H1 (cell line): Measurements from ENCODE around the gene CPEB3. TPM values are rescaled to one million over a fixed set of nuclear protein-coding genes. Genes with fewer than 3 reads are reported as not detected.

Source experiments
- BRCA1 ChIP-seq: IDR thresholded peaks from 2 replicates; pipeline ENCODE4 v1.6.1; 2012; ENCODE audit warnings: low read depth, low read length, improper control_type of control experiment
- EZH2 ChIP-seq: fragments of 200-600 bp; sonication (generic); IDR thresholded peaks from 2 replicates; pipeline ENCODE4 v1.7.1; 2012; ENCODE audit warnings: low read depth, mild to moderate bottlenecking, moderate library complexity, low read length, inconsistent platforms; ENCODE audit not compliant: severe bottlenecking
- SIRT6 ChIP-seq: IDR thresholded peaks from one replicate; pipeline ENCODE4 v1.7.1; 2012; ENCODE audit warnings: low read length, inconsistent platforms
- ZNF274 ChIP-seq: IDR thresholded peaks from 2 replicates; pipeline ENCODE4 v1.7.0; 2012; ENCODE audit warnings: low read length, borderline replicate concordance; ENCODE audit errors: extremely low read depth
- polyA plus RNA-seq, 7 experiments: library from polyadenylated mRNA; depleted of rRNA in 3 of 7; stranded (reverse) in 5 of 7; unstranded in 2 of 7; fragments of >200 nt in 5 of 7; fragments of 200-250 nt in 2 of 7; gene quantifications; 1 replicate in 5 of 7; 2 replicates in 1 of 7; 4 replicates in 1 of 7; pipeline versions ENCODE4 v1.2.1 to v1.2.3, GENCODE V29; 2011 to 2013; ENCODE audit warnings: missing spikeins in 2 of 7, mixed read lengths in 2 of 7
- total RNA-seq: library from RNA; stranded (reverse); fragmentation: NEBNext Ultra II Directional; extraction: Animal tissue kit (Norgen Biotek cat#: 25700); gene quantifications from 2 replicates; pipeline ENCODE4 v1.2.1, GENCODE V29; 2021
- TF ChIP-seq, protein P1 (sequence below): fragments of 300-600 bp; sonication (generic); IDR thresholded peaks from 2 replicates; pipeline ENCODE4 v1.7.1; 2012; ENCODE audit warnings: low read length, moderate library complexity, mild to moderate bottlenecking, inconsistent platforms; ENCODE audit not compliant: insufficient replicate concordance

The CPEB3 gene
- total and polyA plus RNA-seq, 2 of the 8 experiments (the other 6 are each of a cell fraction or from before 2014, with no cell fraction given) = 0.39 to 1.7 TPM

DNA sequence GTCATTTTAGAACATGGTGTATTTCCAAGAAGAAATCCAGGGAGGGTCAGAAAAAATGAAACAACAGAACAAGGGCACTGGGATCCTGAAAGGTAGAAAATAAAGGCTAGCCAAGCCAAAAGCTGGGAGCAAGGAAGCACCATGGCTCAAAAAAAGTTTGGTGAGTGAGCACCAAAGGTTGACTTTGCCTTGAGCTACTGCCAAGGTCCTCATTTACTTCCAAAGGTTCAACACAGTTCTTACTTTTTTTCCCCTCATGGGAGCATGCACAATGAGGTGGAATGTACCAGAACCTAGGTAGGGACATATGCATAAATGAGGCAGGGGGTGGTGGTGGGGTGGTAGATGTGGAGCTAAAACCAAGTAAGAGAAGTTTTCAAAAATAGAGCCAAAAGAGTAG is 182.8 kb downstream of the CPEB3 start (continued):
- TF ChIP-seq, protein P1, sequence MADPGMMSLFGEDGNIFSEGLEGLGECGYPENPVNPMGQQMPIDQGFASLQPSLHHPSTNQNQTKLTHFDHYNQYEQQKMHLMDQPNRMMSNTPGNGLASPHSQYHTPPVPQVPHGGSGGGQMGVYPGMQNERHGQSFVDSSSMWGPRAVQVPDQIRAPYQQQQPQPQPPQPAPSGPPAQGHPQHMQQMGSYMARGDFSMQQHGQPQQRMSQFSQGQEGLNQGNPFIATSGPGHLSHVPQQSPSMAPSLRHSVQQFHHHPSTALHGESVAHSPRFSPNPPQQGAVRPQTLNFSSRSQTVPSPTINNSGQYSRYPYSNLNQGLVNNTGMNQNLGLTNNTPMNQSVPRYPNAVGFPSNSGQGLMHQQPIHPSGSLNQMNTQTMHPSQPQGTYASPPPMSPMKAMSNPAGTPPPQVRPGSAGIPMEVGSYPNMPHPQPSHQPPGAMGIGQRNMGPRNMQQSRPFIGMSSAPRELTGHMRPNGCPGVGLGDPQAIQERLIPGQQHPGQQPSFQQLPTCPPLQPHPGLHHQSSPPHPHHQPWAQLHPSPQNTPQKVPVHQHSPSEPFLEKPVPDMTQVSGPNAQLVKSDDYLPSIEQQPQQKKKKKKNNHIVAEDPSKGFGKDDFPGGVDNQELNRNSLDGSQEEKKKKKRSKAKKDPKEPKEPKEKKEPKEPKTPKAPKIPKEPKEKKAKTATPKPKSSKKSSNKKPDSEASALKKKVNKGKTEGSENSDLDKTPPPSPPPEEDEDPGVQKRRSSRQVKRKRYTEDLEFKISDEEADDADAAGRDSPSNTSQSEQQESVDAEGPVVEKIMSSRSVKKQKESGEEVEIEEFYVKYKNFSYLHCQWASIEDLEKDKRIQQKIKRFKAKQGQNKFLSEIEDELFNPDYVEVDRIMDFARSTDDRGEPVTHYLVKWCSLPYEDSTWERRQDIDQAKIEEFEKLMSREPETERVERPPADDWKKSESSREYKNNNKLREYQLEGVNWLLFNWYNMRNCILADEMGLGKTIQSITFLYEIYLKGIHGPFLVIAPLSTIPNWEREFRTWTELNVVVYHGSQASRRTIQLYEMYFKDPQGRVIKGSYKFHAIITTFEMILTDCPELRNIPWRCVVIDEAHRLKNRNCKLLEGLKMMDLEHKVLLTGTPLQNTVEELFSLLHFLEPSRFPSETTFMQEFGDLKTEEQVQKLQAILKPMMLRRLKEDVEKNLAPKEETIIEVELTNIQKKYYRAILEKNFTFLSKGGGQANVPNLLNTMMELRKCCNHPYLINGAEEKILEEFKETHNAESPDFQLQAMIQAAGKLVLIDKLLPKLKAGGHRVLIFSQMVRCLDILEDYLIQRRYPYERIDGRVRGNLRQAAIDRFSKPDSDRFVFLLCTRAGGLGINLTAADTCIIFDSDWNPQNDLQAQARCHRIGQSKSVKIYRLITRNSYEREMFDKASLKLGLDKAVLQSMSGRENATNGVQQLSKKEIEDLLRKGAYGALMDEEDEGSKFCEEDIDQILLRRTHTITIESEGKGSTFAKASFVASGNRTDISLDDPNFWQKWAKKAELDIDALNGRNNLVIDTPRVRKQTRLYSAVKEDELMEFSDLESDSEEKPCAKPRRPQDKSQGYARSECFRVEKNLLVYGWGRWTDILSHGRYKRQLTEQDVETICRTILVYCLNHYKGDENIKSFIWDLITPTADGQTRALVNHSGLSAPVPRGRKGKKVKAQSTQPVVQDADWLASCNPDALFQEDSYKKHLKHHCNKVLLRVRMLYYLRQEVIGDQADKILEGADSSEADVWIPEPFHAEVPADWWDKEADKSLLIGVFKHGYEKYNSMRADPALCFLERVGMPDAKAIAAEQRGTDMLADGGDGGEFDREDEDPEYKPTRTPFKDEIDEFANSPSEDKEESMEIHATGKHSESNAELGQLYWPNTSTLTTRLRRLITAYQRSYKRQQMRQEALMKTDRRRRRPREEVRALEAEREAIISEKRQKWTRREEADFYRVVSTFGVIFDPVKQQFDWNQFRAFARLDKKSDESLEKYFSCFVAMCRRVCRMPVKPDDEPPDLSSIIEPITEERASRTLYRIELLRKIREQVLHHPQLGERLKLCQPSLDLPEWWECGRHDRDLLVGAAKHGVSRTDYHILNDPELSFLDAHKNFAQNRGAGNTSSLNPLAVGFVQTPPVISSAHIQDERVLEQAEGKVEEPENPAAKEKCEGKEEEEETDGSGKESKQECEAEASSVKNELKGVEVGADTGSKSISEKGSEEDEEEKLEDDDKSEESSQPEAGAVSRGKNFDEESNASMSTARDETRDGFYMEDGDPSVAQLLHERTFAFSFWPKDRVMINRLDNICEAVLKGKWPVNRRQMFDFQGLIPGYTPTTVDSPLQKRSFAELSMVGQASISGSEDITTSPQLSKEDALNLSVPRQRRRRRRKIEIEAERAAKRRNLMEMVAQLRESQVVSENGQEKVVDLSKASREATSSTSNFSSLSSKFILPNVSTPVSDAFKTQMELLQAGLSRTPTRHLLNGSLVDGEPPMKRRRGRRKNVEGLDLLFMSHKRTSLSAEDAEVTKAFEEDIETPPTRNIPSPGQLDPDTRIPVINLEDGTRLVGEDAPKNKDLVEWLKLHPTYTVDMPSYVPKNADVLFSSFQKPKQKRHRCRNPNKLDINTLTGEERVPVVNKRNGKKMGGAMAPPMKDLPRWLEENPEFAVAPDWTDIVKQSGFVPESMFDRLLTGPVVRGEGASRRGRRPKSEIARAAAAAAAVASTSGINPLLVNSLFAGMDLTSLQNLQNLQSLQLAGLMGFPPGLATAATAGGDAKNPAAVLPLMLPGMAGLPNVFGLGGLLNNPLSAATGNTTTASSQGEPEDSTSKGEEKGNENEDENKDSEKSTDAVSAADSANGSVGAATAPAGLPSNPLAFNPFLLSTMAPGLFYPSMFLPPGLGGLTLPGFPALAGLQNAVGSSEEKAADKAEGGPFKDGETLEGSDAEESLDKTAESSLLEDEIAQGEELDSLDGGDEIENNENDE = no peak
- TF ChIP-seq ZNF274 (no peak), BRCA1 (no peak), EZH2 (no peak), SIRT6 (no peak)
